Parathyroid adenoma (tissue), 2 donors: ENCODE data around the gene SEMA4C.

ENCODE experiments used
- H2AFZ ChIP-seq: fragments of 300-600 bp; sonication (generic); one replicate; pipeline ENCODE4 v1.7.0; 2017; ENCODE audit warnings: antibody characterized with exemption, mild to moderate bottlenecking
- H3K27ac ChIP-seq: fragments of 300-600 bp; sonication (generic); one replicate; pipeline ENCODE4 v1.7.0; 2017
- H3K27me3 ChIP-seq: fragments of 300-600 bp; sonication (generic); one replicate; pipeline ENCODE4 v1.7.0; 2017; ENCODE audit warnings: low read length; ENCODE audit not compliant: control insufficient read depth, insufficient read depth
- H3K36me3 ChIP-seq: fragments of 300-600 bp; sonication (generic); one replicate; pipeline ENCODE4 v1.7.0; 2017; ENCODE audit warnings: low read length; ENCODE audit not compliant: control insufficient read depth, insufficient read depth
- H3K4me1 ChIP-seq: fragments of 300-600 bp; sonication (generic); one replicate; pipeline ENCODE4 v1.7.0; 2017; ENCODE audit warnings: control low read depth
- H3K4me2 ChIP-seq: fragments of 300-600 bp; sonication (generic); one replicate; pipeline ENCODE4 v1.7.0; 2017; ENCODE audit warnings: low read length
- H3K4me3 ChIP-seq: fragments of 300-600 bp; sonication (generic); one replicate; pipeline ENCODE4 v1.7.0; 2017; ENCODE audit warnings: low read depth, low read length
- H3K79me2 ChIP-seq: fragments of 300-600 bp; sonication (generic); one replicate; pipeline ENCODE4 v1.7.0; 2017; ENCODE audit warnings: control low read depth
- H3K9ac ChIP-seq: fragments of 300-600 bp; sonication (generic); one replicate; pipeline ENCODE4 v1.7.0; 2017; ENCODE audit warnings: mild to moderate bottlenecking
- H3K9me3 ChIP-seq: fragments of 300-600 bp; sonication (generic); one replicate; pipeline ENCODE4 v1.7.0; 2017; ENCODE audit warnings: low read length; ENCODE audit not compliant: control insufficient read depth
- CTCF ChIP-seq: fragments of 300-600 bp; sonication (generic); IDR thresholded peaks from one replicate; pipeline ENCODE4 v1.7.0; 2017; ENCODE audit warnings: antibody characterized with exemption, mild to moderate bottlenecking
- donor health status: primary hyperparathyroidism.

Gene SEMA4C

DNA sequence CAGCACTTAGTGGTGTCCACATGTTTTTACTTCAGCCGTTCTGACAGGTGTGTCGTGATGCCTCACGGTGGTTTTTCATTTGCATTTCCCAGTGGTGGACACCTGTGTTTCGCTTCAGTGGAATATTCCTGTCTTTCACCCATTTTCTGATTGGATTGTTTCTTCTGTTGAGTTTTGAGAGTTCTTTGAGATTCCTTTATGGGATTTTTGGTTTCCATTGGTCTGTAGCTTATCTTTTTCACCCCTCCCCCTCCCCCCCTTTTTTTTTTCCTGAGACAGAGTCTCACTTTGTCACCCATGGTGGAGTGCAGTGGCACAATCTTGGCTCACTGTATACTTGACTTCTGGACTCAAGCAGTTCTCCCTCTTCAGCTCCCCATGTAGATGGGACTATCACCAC lies 34.0 kb downstream of the SEMA4C start:
- Histone ChIP-seq H3K9me3 (no peaks in the 10 kb centered on the region), H3K4me3 (no peak overlapping the region), H3K27me3 (no peaks in the 10 kb centered on the region), H3K9ac (no peak overlapping the region), H3K79me2 (no peaks in the 10 kb centered on the region), H3K27ac (no peak overlapping the region), H3K4me2 (no peak overlapping the region), H2AFZ (no peak overlapping the region), H3K4me1 (peaks cover 27% of the 10 kb centered on the region), H3K36me3 (no peaks in the 10 kb centered on the region)
- TF ChIP-seq CTCF, result no peak

DNA sequence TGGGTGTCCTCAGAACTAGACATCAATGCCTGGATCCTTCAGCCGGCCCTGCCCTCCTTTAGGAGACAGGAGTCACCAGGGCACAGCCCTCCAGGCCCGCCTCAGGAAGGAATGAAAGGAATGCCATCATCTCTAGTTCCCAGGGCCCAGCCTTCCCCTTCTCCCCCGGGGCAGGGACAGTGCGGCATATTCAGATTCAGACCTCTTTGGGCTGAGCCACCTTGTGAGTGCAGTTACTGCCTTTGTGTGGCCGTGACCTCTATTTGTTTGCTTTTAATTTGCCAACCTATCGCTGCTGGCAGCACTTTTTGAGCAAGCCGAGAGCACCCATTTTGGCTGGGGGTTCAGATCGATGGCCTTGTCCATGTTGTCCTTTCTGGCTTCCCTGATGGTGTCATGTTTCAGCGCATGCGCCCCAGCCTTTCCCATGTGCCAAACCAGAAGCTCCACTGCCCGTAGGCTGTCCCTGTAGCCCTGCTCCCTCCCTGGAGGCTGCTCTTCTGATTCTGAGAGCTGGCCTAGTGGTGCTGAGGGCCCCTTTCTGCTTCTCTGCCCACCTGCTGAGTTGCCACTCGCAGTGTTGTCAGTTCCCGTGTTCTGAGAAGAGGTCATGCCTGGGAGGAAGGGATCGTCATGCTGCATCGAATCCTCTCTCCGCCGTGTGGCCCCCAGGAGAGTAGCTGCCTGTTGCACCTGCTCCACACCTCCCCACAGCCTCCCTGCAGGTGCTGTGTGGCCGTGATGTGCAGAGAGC lies 36.9 kb downstream of the SEMA4C start:
- no peak for TF ChIP-seq CTCF
- Histone ChIP-seq H3K9me3 (no peaks in the 10 kb centered on the region), H2AFZ (peak overlapping the region; percentile 81), H3K9ac (no peak overlapping the region), H3K79me2 (no peaks in the 10 kb centered on the region), H3K36me3 (no peaks in the 10 kb centered on the region), H3K4me3 (no peak overlapping the region), H3K27ac (peak overlapping the region; percentile 90), H3K27me3 (no peaks in the 10 kb centered on the region), H3K4me1 (peaks cover 15% of the 10 kb centered on the region), H3K4me2 (peak overlapping the region; percentile 26)

- Histone ChIP-seq H2AFZ (peak overlapping the region; percentile 81), H3K27ac (peak overlapping the region; percentile 90), H3K4me2 (no peak overlapping the region), H3K9ac (no peak overlapping the region), H3K79me2 (no peaks in the 10 kb centered on the region), H3K4me3 (no peak overlapping the region), H3K4me1 (peaks cover 15% of the 10 kb centered on the region), H3K27me3 (no peaks in the 10 kb centered on the region), H3K9me3 (no peaks in the 10 kb centered on the region), H3K36me3 (no peaks in the 10 kb centered on the region)
- no peak for TF ChIP-seq CTCF
Observed at GRCh38 chr2:96832408-96832753, 37.5 kb downstream of the SEMA4C start.

GRCh38 chr2:96831679-96832078 lies 38.2 kb downstream of the SEMA4C start:
- Histone ChIP-seq H2AFZ (no peak overlapping the region), H3K9ac (no peak overlapping the region), H3K4me2 (no peak overlapping the region), H3K9me3 (no peaks in the 10 kb centered on the region), H3K79me2 (no peaks in the 10 kb centered on the region), H3K4me3 (no peak overlapping the region), H3K36me3 (no peaks in the 10 kb centered on the region), H3K27ac (no peak overlapping the region), H3K27me3 (no peaks in the 10 kb centered on the region), H3K4me1 (peaks cover 15% of the 10 kb centered on the region)
- no peak for TF ChIP-seq CTCF

- no peak overlapping the region for H3K4me3 ChIP-seq
- TF ChIP-seq CTCF, result no peak
- H3K79me2 ChIP-seq, result peaks cover 2% of the 10 kb centered on the region
- no peak overlapping the region for H3K9ac ChIP-seq
- H3K4me1 ChIP-seq, result peaks cover 15% of the 10 kb centered on the region
- H3K9me3 ChIP-seq, result no peaks in the 10 kb centered on the region
- no peak overlapping the region for H2AFZ ChIP-seq
- no peak overlapping the region for H3K27ac ChIP-seq
- H3K27me3 ChIP-seq, result no peaks in the 10 kb centered on the region
- no peak overlapping the region for H3K4me2 ChIP-seq
- H3K36me3 ChIP-seq, result no peaks in the 10 kb centered on the region
Observed at GRCh38 chr2:96830044-96830562, 39.8 kb downstream of the SEMA4C start.
